Spleen (tissue), 7 donors: Measurements from ENCODE around the gene PPP1R27.

Source experiments
- POLR2A ChIP-seq, 3 donors: fragments of 450-650 bp; IDR thresholded peaks; one replicate each; pipeline ENCODE4 v1.5.1; 2017; ENCODE audit warnings: antibody characterized with exemption in 3 of 3, mild to moderate bottlenecking in 1 of 3
- POLR2AphosphoS5 ChIP-seq, 3 donors: sonication (generic); formaldehyde crosslinking; IDR thresholded peaks; one replicate each; pipeline ENCODE4 v1.5.1; 2017; ENCODE audit warnings: antibody characterized with exemption in 3 of 3
- TF ChIP-seq, protein P1 (sequence below), 11 experiments: fragments of 200-600 bp in 7 of 11; fragments of 450-650 bp in 4 of 11; sonication (generic) in 4 of 11; IDR thresholded peaks in 8 of 11; conservative IDR thresholded peaks in 3 of 11; 1 replicate in 7 of 11; 2 replicates in 4 of 11; pipeline versions ENCODE4 v1.4.0 to v1.8.0; 2016 to 2021; ENCODE audit warnings: antibody characterized with exemption in 11 of 11, inconsistent platforms in 4 of 11, mild to moderate bottlenecking in 1 of 11
- donor health status: DM: no; HTN: no; CAD: no; lungs with moderate emphysema.
- donor health status: DM: no; HTN: no; CAD: no.
- donor health status: DM: no; HTN: no; CAD: no.

DNA sequence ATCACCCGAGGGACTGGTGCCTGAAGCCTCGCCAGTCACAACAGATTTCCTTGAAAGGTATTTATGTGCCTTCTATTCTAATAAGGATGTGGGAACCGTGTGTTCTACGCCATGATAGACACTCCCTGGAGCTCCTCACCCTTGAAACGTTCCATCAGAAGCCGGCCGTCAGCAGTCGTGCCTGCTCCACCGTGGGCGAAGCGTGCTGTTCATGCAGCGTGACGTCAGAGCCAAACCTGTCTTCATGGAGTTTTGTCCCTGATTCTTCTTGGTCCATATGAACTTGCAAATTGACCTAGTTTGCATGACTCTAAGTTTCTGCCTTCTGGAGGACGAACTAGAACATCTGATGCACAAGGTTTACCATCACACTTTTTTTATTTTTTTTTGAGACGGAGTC is 4.5 kb upstream of the PPP1R27 start:
- TF ChIP-seq, protein P1, sequence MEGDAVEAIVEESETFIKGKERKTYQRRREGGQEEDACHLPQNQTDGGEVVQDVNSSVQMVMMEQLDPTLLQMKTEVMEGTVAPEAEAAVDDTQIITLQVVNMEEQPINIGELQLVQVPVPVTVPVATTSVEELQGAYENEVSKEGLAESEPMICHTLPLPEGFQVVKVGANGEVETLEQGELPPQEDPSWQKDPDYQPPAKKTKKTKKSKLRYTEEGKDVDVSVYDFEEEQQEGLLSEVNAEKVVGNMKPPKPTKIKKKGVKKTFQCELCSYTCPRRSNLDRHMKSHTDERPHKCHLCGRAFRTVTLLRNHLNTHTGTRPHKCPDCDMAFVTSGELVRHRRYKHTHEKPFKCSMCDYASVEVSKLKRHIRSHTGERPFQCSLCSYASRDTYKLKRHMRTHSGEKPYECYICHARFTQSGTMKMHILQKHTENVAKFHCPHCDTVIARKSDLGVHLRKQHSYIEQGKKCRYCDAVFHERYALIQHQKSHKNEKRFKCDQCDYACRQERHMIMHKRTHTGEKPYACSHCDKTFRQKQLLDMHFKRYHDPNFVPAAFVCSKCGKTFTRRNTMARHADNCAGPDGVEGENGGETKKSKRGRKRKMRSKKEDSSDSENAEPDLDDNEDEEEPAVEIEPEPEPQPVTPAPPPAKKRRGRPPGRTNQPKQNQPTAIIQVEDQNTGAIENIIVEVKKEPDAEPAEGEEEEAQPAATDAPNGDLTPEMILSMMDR (IDR thresholded peaks at IDR 0.05 in 8 of 11, conservative IDR thresholded peaks at IDR 0.05 in 3 of 11): no peak
- TF ChIP-seq POLR2A (IDR thresholded peaks at IDR 0.05) (no peak), POLR2AphosphoS5 (IDR thresholded peaks at IDR 0.05) (no peak)
